Kidney (tissue), 14 donors: ENCODE results near the gene PGRMC1. TPM values are rescaled to one million over a fixed set of nuclear protein-coding genes. Genes with fewer than 3 reads are reported as not detected.
"Not testable (repeated sequence)": the region's sequence is repeated elsewhere in the genome, so short reads cannot be mapped to it uniquely, and the experiment has no call there.

Source experiments
- DNase-seq, 5 donors: peaks; one replicate each; pipeline ENCODE4 v3.0.0-alpha.2; 2013 to 2020
- FAIRE-seq: peaks from 2 replicates; lab custom pipeline; 2012; peaks lifted over from hg19 to GRCh38; lab: Jason Lieb, UNC
- H3K27ac ChIP-seq, 2 donors: one replicate each; pipeline ENCODE4 v1.7.0; 2013; ENCODE audit warnings: low read depth in 2 of 2, low read length in 2 of 2, inconsistent platforms in 1 of 2
- H3K27me3 ChIP-seq: one replicate; pipeline ENCODE4 v1.7.1; 2013; ENCODE audit warnings: low read length, inconsistent platforms; ENCODE audit not compliant: control insufficient read depth, insufficient read depth
- H3K36me3 ChIP-seq, 3 donors: one replicate each; pipeline versions ENCODE4 v1.7.0 to v1.7.1; 2013; ENCODE audit warnings: low read length in 3 of 3, control low read depth in 1 of 3, inconsistent platforms in 1 of 3; ENCODE audit not compliant: insufficient read depth in 3 of 3, control insufficient read depth in 2 of 3
- H3K4me1 ChIP-seq, 3 donors: one replicate each; pipeline versions ENCODE4 v1.7.0 to v1.7.1; 2013; ENCODE audit warnings: low read length in 3 of 3, inconsistent platforms in 1 of 3, low read depth in 1 of 3; ENCODE audit not compliant: control insufficient read depth in 2 of 3, insufficient read depth in 2 of 3
- H3K4me3 ChIP-seq, 3 donors: one replicate each; pipeline versions ENCODE4 v1.7.0 to v1.8.1; 2013; ENCODE audit warnings: low read length in 3 of 3, control low read depth in 1 of 3, inconsistent platforms in 1 of 3
- H3K9ac ChIP-seq, 3 donors: one replicate each; pipeline versions ENCODE4 v1.7.0 to v1.7.1; 2013; ENCODE audit warnings: low read length in 3 of 3, control low read depth in 1 of 3, inconsistent platforms in 1 of 3
- H3K9me3 ChIP-seq, 3 donors: one replicate each; pipeline versions ENCODE4 v1.7.0 to v1.7.1; 2013; ENCODE audit warnings: low read length in 3 of 3, control low read depth in 1 of 3, inconsistent platforms in 1 of 3; ENCODE audit not compliant: control insufficient read depth in 2 of 3, insufficient read depth in 1 of 3
- CTCF ChIP-seq: IDR thresholded peaks from 3 replicates; pipeline ENCODE4 v1.5.1; 2012; ENCODE audit warnings: mild to moderate bottlenecking, moderate library complexity, borderline replicate concordance; ENCODE audit not compliant: insufficient read depth; ENCODE audit errors: extremely low read depth
- intact Hi-C: fragments of 100-400 bp; cut with DNase I; formaldehyde crosslinking; loops from one replicate; pipeline ENCODE4 v1.11.1; 2022
- polyA plus RNA-seq: library from polyadenylated mRNA; stranded (reverse); fragments of 350-450 nt; fragmentation: Illumina TruSeq; extraction: RNeasy Lipid Tissue Mini Kit (QIAGEN cat#74804); gene quantifications from one replicate; pipeline ENCODE4 v1.2.3, GENCODE V29; 2014; ENCODE audit warnings: low read depth, low replicate concordance; ENCODE audit not compliant: insufficient read depth
- total RNA-seq: library from RNA; stranded (reverse); fragmentation: NEBNext Ultra II Directional; extraction: Animal tissue kit (Norgen Biotek cat#: 25700); gene quantifications from one replicate; pipeline ENCODE4 v1.2.1, GENCODE V29; 2021
- donor health status: control.
- donor health status: control.
- donor health status: control.
- donor health status: control.
- donor health status: control.
- donor health status: DM: yes; HTN: yes; CAD: no.
- donor health status: Normal renal cell carcinoma (clear cell type).

Gene PGRMC1
- total and polyA plus RNA-seq, 2 donors from 2014 or later: 118 to 181 TPM

GRCh38 chrX:119208401-119209057, 27.6 kb upstream of the PGRMC1 start:
- H3K9ac ChIP-seq: no peak overlapping the region
- FAIRE-seq (no peak), DNase-seq (no peak)
- intact Hi-C loops: no loop called here
- H3K27ac ChIP-seq: no peak overlapping the region
- H3K36me3 ChIP-seq: no peaks in the 10 kb centered on the region
- peaks cover 3% of the 10 kb centered on the region for H3K27me3 ChIP-seq
- no peaks in the 10 kb centered on the region for H3K9me3 ChIP-seq
- no peaks in the 10 kb centered on the region for H3K4me1 ChIP-seq
- H3K4me3 ChIP-seq: no peak overlapping the region
- TF ChIP-seq CTCF: no peak

GRCh38 chrX:119210931-119211648, 25.0 kb upstream of the PGRMC1 start:
- intact Hi-C loops, H3K4me3 ChIP-seq, H3K27ac ChIP-seq, DNase-seq, FAIRE-seq, H3K4me1 ChIP-seq, H3K36me3 ChIP-seq, H3K27me3 ChIP-seq, H3K9me3 ChIP-seq, H3K9ac ChIP-seq: not testable (repeated sequence)

- no peak overlapping the region for H3K9ac ChIP-seq
- intact Hi-C loops: no loop called here
- no peak for FAIRE-seq
Measured at GRCh38 chrX:119211649-119212014, 24.5 kb upstream of the PGRMC1 start.

More at GRCh38 chrX:119211649-119212014, 24.5 kb upstream of the PGRMC1 start:
- H3K36me3 ChIP-seq: no peaks in the 10 kb centered on the region
- no peak overlapping the region for H3K4me3 ChIP-seq
- TF ChIP-seq CTCF: no peak
- DNase-seq: no peak
- no peaks in the 10 kb centered on the region for H3K27me3 ChIP-seq
- no peak overlapping the region for H3K27ac ChIP-seq
- no peaks in the 10 kb centered on the region for H3K4me1 ChIP-seq
- no peaks in the 10 kb centered on the region for H3K9me3 ChIP-seq
